Measurements from ENCODE around the gene IGFBP6.

GRCh38 chr12:53097564-53098353 is at the start of gene IGFBP6:
- TF ChIP-seq CTCF (IDR thresholded peaks at IDR 0.05), result peak in 1 of 3 donors; percentile 22
- TF ChIP-seq POLR2AphosphoS5 (IDR thresholded peaks at IDR 0.05), result peak in 1 of 3 donors; percentile 18
- TF ChIP-seq POLR2A (IDR thresholded peaks at IDR 0.05), result no peak

Measured in breast epithelium (tissue), 3 donors.